Fibroblast of lung (primary cell): Measurements from ENCODE around the gene RTKN.

ENCODE experiments used
- EZH2 ChIP-seq: IDR thresholded peaks from 2 replicates; pipeline ENCODE4 v1.5.1; 2012; ENCODE audit warnings: low read length, control low read depth, mild to moderate bottlenecking; ENCODE audit errors: missing control alignments
- TF ChIP-seq, protein P1 (sequence below), 2 donors: IDR thresholded peaks in 1 of 2; conservative IDR thresholded peaks in 1 of 2; 1 replicate in 1 of 2; 2 replicates in 1 of 2; pipeline ENCODE4 v1.5.1; 2011 to 2012; ENCODE audit warnings: low read length in 2 of 2, control low read depth in 1 of 2, inconsistent platforms in 1 of 2, low read depth in 1 of 2, mild to moderate bottlenecking in 1 of 2

GRCh38 chr2:74441690-74442482, at the start of gene RTKN:
- TF ChIP-seq, protein P1, sequence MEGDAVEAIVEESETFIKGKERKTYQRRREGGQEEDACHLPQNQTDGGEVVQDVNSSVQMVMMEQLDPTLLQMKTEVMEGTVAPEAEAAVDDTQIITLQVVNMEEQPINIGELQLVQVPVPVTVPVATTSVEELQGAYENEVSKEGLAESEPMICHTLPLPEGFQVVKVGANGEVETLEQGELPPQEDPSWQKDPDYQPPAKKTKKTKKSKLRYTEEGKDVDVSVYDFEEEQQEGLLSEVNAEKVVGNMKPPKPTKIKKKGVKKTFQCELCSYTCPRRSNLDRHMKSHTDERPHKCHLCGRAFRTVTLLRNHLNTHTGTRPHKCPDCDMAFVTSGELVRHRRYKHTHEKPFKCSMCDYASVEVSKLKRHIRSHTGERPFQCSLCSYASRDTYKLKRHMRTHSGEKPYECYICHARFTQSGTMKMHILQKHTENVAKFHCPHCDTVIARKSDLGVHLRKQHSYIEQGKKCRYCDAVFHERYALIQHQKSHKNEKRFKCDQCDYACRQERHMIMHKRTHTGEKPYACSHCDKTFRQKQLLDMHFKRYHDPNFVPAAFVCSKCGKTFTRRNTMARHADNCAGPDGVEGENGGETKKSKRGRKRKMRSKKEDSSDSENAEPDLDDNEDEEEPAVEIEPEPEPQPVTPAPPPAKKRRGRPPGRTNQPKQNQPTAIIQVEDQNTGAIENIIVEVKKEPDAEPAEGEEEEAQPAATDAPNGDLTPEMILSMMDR (conservative IDR thresholded peaks at IDR 0.05 in 1 of 2, IDR thresholded peaks at IDR 0.05 in 1 of 2; ENCODE audit: low read depth in 1 of 2, low read length in 2 of 2) = no peak
- no peak for TF ChIP-seq EZH2
